M059J (cell line): ENCODE data around the gene XK. TPM values are rescaled to one million over a fixed set of nuclear protein-coding genes. Genes with fewer than 3 reads are reported as not detected.

Source experiments
- DNase-seq: peaks from one replicate; pipeline ENCODE4 v3.0.0-alpha.2; 2012; ENCODE audit warnings: low read depth
- total RNA-seq: library from RNA; depleted of rRNA; stranded (reverse); fragments of >200 nt; shearing (Covaris generic); gene quantifications from 2 replicates; pipeline ENCODE4 v1.2.3, GENCODE V29; 2014

Gene XK
- total RNA-seq, 1 experiment from 2014 or later = 1.3 TPM

- no peak for DNase-seq
These were observed 6.4 kb upstream of the XK start for GRCh38 chrX:37679230-37679629.

GRCh38 chrX:37679888-37680287 lies 5.7 kb upstream of the XK start:
- DNase-seq = no peak

DNA sequence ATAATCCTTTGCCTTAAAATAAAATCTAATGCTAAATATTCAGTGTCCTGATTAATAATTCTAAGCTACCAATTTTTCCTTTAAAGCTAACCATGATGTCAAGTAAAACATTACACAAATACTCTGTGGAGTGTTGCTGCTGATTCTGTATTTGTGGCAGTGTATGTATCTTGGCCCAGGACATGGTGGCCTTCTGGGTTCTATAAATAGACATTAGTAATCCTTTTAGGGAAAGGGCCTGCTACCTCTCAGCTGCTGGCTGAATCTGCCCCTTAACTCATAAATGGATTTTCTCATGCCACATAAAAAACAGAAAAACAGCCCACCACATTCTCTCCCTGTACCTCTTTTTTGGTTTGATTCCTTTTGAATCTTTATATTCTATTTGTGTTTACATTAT lies 1.2 kb upstream of the XK start:
- no peak for DNase-seq

DNA sequence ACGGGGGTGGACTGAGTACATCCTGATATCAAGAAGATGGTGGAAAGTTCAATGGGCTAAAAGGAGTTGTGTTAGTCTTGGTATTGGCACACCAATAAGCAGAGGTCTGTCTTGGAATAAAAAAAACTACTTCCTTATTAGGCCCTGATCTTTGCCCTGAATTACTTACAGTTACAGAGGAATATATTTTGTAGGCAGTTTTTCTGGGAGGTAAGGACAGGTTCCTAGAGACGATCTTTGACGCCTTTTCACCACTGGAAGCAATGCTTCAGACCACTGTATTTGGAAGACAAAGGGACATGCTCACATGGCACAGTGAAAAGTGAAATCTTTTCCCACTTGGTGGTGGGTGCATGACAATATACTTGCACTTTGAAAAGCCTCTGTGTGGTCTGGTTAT lies 618 bp upstream of the XK start:
- no peak for DNase-seq

DNA sequence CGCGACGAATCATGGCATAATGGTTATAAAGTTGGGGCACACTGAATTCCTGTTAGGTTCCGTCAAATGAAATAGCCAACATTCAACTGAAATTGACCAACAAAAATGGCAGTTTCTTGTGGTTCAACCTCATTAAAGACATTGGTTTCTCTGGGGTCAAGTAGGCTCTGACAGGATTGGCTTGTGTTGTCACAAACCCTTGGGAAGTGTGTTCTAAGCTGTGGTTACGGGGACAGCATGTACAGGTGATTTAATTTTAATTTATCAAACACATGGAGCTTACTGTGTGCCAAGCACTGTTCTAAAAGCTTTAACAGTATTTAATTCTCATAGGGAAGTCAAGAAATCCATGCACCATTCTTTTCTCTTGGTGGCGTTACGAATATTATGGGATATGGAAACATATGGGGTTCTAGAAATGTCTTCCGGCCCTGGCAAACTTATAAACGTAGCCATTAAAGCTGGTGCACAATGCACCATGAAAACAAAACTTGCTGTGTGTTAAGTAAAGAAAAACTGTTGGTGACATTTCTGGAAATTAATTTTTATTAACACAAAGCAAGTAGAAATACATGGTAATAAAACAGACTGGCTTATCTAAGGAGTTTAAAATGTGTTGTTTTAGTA lies 891 bp downstream of the XK start:
- DNase-seq = no peak

- no peak for DNase-seq
These were observed 1.4 kb downstream of the XK start for GRCh38 chrX:37686996-37687395.

DNA sequence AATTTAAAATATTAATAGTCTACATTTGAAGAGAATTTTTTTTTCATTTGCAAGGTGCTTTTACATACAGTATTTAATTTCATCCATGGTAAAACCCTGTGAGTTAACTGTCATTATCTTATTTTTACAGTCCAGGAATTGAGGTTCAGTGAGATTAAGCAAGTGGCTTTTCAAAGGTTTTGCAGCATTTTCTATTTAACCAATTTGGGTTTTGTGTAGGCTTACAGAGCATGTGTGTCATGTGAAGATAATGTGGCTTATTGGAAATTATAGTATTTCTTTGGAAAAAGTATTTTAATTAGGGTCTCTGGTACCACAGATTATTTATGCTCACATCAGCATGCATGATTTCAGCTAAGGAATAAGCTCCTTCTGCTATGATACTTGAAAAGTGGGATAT lies 4.5 kb downstream of the XK start:
- DNase-seq = no peak

GRCh38 chrX:37692918-37693317 lies 7.3 kb downstream of the XK start:
- DNase-seq = peak; percentile 22

- DNase-seq = no peak
These were observed 11.7 kb downstream of the XK start for GRCh38 chrX:37697169-37697760.

DNA sequence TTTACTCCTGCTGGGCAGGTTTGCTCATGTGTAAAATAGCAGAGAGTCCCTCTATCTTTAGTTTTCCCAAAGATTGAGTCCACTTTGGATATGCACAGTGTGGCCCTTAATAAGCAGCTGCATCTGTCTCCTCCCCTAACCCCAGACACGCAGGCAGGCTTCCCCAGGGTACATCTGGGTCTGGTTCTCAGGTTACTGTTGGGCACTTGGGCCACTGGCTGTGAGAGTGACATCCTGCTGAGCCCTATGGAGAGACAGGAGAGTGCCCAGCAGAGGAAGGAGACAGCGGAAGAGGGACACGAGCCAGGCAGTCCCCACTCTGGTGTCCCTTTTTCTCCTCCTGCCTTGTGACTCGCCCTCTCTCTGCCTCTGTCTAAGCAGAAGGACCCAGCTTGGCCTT lies 16.0 kb downstream of the XK start:
- DNase-seq = no peak

GRCh38 chrX:37711991-37712390 lies 26.4 kb downstream of the XK start:
- no peak for DNase-seq

- peak; percentile 26 for DNase-seq
These were observed 26.9 kb downstream of the XK start for GRCh38 chrX:37712458-37712857.

DNA sequence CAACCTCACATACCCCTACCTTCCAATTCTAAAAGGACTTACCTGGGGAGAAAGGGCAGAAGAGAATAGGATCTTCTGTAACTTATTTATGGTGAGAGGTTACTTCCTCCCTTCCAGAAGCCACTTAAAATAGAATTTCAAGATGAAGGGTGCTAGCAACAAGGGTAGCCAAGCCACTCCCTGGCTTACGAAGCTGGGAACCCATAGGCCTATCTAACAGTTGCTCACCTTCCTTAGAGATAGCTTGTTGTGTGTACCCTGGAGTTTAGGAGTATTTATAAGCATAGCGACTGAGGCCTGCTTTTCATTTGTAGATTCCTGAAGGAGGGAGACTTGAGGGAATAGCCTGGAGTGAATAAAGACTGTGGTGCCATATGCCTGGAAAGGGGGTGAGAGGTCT lies 28.9 kb downstream of the XK start:
- DNase-seq = no peak

DNA sequence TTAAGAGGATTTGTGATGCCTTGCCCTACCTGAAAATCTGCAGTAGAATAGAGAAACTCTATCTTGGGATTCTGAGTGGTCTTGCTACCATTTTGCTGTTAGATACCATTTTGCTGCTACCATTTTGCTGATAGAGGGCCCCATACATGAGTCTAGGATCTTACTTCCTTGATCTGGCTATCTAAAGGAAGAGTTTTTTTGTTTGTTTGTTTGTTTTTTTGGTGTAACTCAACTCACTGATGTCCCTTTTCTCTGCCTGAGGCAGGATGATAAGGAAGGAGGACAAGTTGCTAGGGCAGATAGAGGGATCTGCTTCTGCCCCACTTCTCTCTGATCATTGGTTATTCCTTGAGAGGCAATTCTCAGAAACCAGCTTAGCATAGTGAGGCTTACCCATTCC lies 31.0 kb downstream of the XK start:
- no peak for DNase-seq

- no peak for DNase-seq
These were observed 32.1 kb downstream of the XK start for GRCh38 chrX:37717708-37718107.

GRCh38 chrX:37722595-37722994 lies 37.0 kb downstream of the XK start:
- DNase-seq = no peak

DNA sequence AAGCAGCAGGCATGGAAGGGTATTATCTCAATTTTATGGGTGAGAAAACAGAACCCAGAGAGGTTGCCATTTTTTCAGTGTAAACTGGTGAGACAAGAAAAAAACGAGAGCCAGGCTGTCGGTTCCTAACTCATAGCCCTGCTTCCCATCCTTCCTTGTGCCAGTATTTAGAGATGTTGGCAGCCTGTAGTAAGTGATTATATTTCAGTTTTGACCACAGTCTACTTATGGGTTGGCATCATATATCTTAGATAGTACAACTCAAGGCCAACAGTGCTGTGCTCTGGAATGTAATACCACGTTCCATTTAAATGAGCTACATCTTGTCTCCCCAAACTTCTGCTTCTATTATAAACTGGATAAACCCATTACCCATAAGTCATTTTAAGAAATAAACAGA lies 40.8 kb downstream of the XK start:
- DNase-seq = no peak

DNA sequence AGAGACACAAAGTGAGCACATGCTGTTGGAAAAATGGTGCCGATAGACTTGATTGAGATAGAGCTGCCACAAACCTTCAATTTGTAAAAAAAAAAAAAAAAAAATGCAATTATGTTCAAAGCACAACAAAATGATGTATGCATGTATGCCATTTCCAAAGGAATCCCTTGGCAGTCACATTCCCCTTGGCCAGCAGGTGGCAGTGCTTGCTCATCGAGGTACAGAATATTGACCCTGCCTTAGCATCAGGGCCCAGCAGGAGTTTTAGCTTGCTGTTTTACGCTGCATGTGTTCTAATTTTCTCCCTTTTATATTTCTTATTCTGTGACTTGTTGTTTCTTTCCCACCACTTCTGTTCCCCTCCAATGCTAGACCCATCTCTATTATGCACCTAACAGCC lies 59.8 kb downstream of the XK start:
- DNase-seq = peak; percentile 68

DNA sequence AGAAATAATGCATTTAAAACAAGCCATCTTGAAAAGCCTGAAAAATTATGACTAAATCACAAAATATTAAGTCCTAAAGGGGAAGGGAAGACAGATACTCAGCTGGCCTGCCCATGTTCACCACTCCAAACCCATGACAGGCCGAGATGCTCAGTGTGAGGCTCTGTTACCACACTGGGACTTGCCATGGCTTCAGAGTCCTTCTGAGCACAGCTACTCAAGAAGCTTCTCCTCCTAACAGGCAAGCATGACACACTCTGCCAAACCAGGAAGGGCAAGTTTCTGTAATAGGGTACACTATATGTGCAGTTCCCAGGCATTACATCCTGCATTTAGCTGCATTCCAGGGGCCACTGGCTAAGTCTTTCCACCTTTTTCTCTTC lies 60.2 kb downstream of the XK start:
- DNase-seq = peak; percentile 7

DNA sequence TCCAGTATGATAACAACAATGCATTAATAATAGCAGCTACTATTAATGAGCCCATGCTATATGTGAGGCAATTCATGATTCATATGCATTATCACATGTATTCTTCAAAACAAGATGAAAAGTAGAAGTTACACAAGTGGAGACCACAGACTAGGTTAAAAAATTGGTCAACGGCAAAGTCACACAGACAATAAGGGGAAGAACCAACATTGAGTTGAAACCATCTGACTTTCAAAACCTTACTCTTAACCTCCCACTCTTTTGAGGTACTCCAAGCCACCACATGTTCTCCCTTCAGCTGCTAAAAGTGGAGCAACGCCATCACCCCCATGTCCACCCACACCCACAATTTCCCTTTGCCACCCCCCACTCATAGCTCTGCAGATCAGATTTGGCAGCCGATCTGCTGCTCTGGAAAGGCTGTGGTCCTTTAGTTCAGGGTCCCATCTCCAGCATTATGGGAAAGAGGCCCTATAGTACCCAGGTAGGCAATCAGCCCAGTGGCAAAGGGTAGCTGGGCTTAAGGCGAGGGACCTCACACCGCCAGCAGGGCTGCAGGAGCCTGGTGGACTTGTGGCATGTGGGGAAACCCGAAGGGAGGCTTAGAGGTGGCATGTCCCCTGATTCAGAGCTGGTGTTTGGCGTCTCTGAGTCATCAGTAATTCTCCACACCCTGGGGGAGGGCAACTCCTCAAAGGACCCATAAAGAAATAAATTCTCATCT lies 60.8 kb downstream of the XK start:
- peak; percentile 87 for DNase-seq

DNA sequence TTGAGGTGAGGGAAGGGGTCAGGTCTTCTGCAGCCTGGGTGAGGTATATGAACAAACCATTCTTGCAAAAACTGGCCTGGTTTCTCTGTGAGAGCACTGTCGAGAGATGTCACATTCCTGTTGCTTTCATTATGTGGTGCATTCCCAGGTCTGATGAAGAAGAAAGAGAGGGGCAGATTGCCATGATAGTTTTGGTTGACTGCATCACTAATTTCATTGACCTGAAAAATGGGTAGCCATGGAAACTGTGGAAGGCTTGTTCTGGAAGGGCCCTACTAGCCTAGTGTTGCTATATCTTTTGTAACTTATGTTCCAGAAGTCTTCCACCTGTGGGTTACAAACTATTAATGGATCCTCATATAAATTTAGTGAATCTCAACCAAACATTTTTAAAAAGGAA lies 61.4 kb downstream of the XK start:
- DNase-seq = no peak

GRCh38 chrX:37752281-37752680 lies 66.7 kb downstream of the XK start:
- no peak for DNase-seq

GRCh38 chrX:37752936-37753335 lies 67.3 kb downstream of the XK start:
- DNase-seq = no peak

DNA sequence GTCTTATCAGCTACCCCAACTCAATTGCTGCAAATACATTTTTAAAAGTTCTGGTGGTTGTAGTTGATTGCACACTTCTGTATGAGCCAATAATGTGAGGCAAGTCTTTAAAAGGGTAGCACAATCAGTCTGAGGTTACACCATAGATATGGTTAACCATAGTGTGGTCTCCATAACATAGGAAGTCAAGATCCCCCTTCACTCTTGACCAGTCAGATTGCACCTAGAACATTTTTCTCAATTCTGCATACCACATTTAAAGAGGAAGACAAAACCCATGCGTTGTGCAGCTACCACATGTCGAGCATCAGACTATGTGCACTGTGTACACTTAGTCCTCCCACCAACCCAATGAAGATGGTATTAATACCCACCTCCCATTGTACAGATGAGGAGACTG lies 67.8 kb downstream of the XK start:
- DNase-seq = no peak
